HUES6 (cell line): ENCODE measurements around the gene RABIF.
"Not testable (repeated sequence)": the region's sequence is repeated elsewhere in the genome, so short reads cannot be mapped to it uniquely, and the experiment has no call there.

Experiments used
- H3K27ac ChIP-seq: 2 replicates; pipeline ENCODE4 v1.7.0; 2013; ENCODE audit warnings: low read depth, mild to moderate bottlenecking, low read length, inconsistent platforms
- H3K27me3 ChIP-seq: 2 replicates; pipeline ENCODE4 v1.6.1; 2013; ENCODE audit warnings: low read length; ENCODE audit not compliant: control insufficient read depth, insufficient read depth
- H3K36me3 ChIP-seq: 2 replicates; pipeline ENCODE4 v1.6.1; 2013; ENCODE audit warnings: low read length; ENCODE audit not compliant: control insufficient read depth, insufficient read depth
- H3K4me1 ChIP-seq: 2 replicates; pipeline ENCODE4 v1.6.1; 2013; ENCODE audit warnings: low read length; ENCODE audit not compliant: control insufficient read depth, insufficient read depth
- H3K4me3 ChIP-seq: 2 replicates; pipeline ENCODE4 v1.5.1; 2013; ENCODE audit warnings: low read depth, low read length
- H3K9ac ChIP-seq: one replicate; pipeline ENCODE4 v1.6.1; 2013; ENCODE audit warnings: mild to moderate bottlenecking, low read length
- H3K9me3 ChIP-seq: 2 replicates; pipeline ENCODE4 v1.6.1; 2013; ENCODE audit warnings: low read depth, low read length; ENCODE audit not compliant: control insufficient read depth, insufficient read depth

RABIF gene

GRCh38 chr1:202888531-202889360, at the start of gene RABIF:
Gene RABIF, minus strand, starts transcription at chr1:202889149. Its CDS starts 51 bp downstream, at chr1:202889098.
- H3K27ac ChIP-seq: peak within 1 kb of the TSS; percentile 65; the same call in 1 of the 2 replicates
- H3K36me3 ChIP-seq: peaks cover 27% of the 10 kb centered on the region
- H3K4me3 ChIP-seq: peak within 1 kb of the TSS; percentile 96
- peak within 1 kb of the TSS; percentile 78 for H3K9ac ChIP-seq
- H3K27me3 ChIP-seq: no peaks in the 10 kb centered on the region
- peaks cover 17% of the 10 kb centered on the region for H3K4me1 ChIP-seq
- no peaks in the 10 kb centered on the region for H3K9me3 ChIP-seq

- Histone ChIP-seq H3K27me3 (no peaks in the 10 kb centered on the region), H3K9me3 (no peaks in the 10 kb centered on the region), H3K27ac (no peak overlapping the region), H3K36me3 (peaks cover 31% of the 10 kb centered on the region), H3K4me1 (no peaks in the 10 kb centered on the region), H3K9ac (no peak overlapping the region), H3K4me3 (no peak overlapping the region)
Measured at GRCh38 chr1:202938287-202938925, 49.5 kb upstream of the RABIF start.

- H3K36me3 ChIP-seq: peaks cover 13% of the 10 kb centered on the region
- not testable (repeated sequence) for H3K9ac ChIP-seq, H3K27ac ChIP-seq, H3K4me1 ChIP-seq, H3K4me3 ChIP-seq, H3K27me3 ChIP-seq, H3K9me3 ChIP-seq
Measured at GRCh38 chr1:202936409-202936808, 47.5 kb upstream of the RABIF start.

- H3K4me3 ChIP-seq: no peak overlapping the region
- H3K27ac ChIP-seq: no peak overlapping the region
- no peaks in the 10 kb centered on the region for H3K4me1 ChIP-seq
- no peak overlapping the region for H3K9ac ChIP-seq
- H3K27me3 ChIP-seq: no peaks in the 10 kb centered on the region
- H3K36me3 ChIP-seq: peaks cover 8% of the 10 kb centered on the region
- no peaks in the 10 kb centered on the region for H3K9me3 ChIP-seq
Measured at GRCh38 chr1:202935844-202936243, 46.9 kb upstream of the RABIF start.

GRCh38 chr1:202934755-202935154, 45.8 kb upstream of the RABIF start:
- no peaks in the 10 kb centered on the region for H3K27me3 ChIP-seq
- peaks cover 3% of the 10 kb centered on the region; the same call in 1 of the 2 replicates for H3K36me3 ChIP-seq
- H3K9me3 ChIP-seq: no peaks in the 10 kb centered on the region
- H3K4me3 ChIP-seq: no peak overlapping the region
- no peak overlapping the region for H3K9ac ChIP-seq
- H3K27ac ChIP-seq: no peak overlapping the region
- no peaks in the 10 kb centered on the region for H3K4me1 ChIP-seq

GRCh38 chr1:202932476-202932875, 43.5 kb upstream of the RABIF start:
- H3K36me3 ChIP-seq: no peaks in the 10 kb centered on the region
- no peak overlapping the region for H3K9ac ChIP-seq
- no peaks in the 10 kb centered on the region for H3K4me1 ChIP-seq
- no peak overlapping the region for H3K27ac ChIP-seq
- no peaks in the 10 kb centered on the region for H3K27me3 ChIP-seq
- no peaks in the 10 kb centered on the region for H3K9me3 ChIP-seq
- no peak overlapping the region for H3K4me3 ChIP-seq

GRCh38 chr1:202926581-202927491, 37.9 kb upstream of the RABIF start, which contains the start of gene KLHL12:
Gene KLHL12, minus strand, starts transcription at chr1:202927234. Its CDS starts 2,072 bp downstream, at chr1:202925162.
- peak within 1 kb of the TSS; percentile 73 for H3K4me3 ChIP-seq
- H3K9me3 ChIP-seq: no peaks in the 10 kb centered on the region
- peak within 1 kb of the TSS; percentile 66 for H3K9ac ChIP-seq
- peaks cover 20% of the 10 kb centered on the region for H3K36me3 ChIP-seq
- no peaks in the 10 kb centered on the region for H3K27me3 ChIP-seq
- peaks cover 4% of the 10 kb centered on the region; the same call in 1 of the 2 replicates for H3K4me1 ChIP-seq
- H3K27ac ChIP-seq: peak within 1 kb of the TSS; percentile 2; the same call in 1 of the 2 replicates

- no peak overlapping the region for H3K9ac ChIP-seq
- H3K27ac ChIP-seq: no peak overlapping the region
- peaks cover 4% of the 10 kb centered on the region; the same call in 1 of the 2 replicates for H3K4me1 ChIP-seq
Measured at GRCh38 chr1:202923533-202923932, 34.6 kb upstream of the RABIF start.

GRCh38 chr1:202919615-202920014, 30.7 kb upstream of the RABIF start:
- H3K4me1 ChIP-seq: no peaks in the 10 kb centered on the region
- no peaks in the 10 kb centered on the region for H3K27me3 ChIP-seq
- no peaks in the 10 kb centered on the region for H3K9me3 ChIP-seq
- no peak overlapping the region for H3K4me3 ChIP-seq
- H3K9ac ChIP-seq: no peak overlapping the region
- no peak overlapping the region for H3K27ac ChIP-seq
- peaks cover 67% of the 10 kb centered on the region for H3K36me3 ChIP-seq

More at GRCh38 chr1:202923533-202923932, 34.6 kb upstream of the RABIF start:
- H3K4me3 ChIP-seq: no peak overlapping the region
- H3K36me3 ChIP-seq: peaks cover 34% of the 10 kb centered on the region
- H3K27me3 ChIP-seq: no peaks in the 10 kb centered on the region
- H3K9me3 ChIP-seq: no peaks in the 10 kb centered on the region

- no peaks in the 10 kb centered on the region for H3K4me1 ChIP-seq
- no peaks in the 10 kb centered on the region for H3K9me3 ChIP-seq
- H3K27ac ChIP-seq: no peak overlapping the region
- H3K4me3 ChIP-seq: no peak overlapping the region
- no peak overlapping the region for H3K9ac ChIP-seq
- H3K27me3 ChIP-seq: no peaks in the 10 kb centered on the region
- peaks cover 83% of the 10 kb centered on the region for H3K36me3 ChIP-seq
Measured at GRCh38 chr1:202915146-202915545, 26.2 kb upstream of the RABIF start.
